GM12878 (cell line): ENCODE measurements around the gene C19orf38. TPM values are rescaled to one million over a fixed set of nuclear protein-coding genes. Genes with fewer than 3 reads are reported as not detected.

Source experiments
- ATAC-seq: fragments of 200-7000 bp; cut with Tn5 transposase; 3 replicates; pipeline ENCODE4 v1.9.1; 2020; ENCODE audit warnings: mild to moderate bottlenecking, moderate library complexity
- BruUV-seq: library from RNA; stranded (reverse); fragments of 400-500 nt; replicated peaks from 2 replicates; lab custom pipeline; 2021; lab: Mats Ljungman, UMichigan
- CTCF ChIA-PET: fragments of 300-600 bp; sonication (Branson Sonifier 250); formaldehyde crosslinking; extraction: SDS; loops from one replicate; lab custom pipeline; 2021; ENCODE audit warnings: inconsistent platforms; lab: Yijun Ruan, JAX
- POLR2A ChIA-PET: fragments of 350-600 bp; formaldehyde crosslinking; extraction: SDS; loops from one replicate; lab custom pipeline; 2021; ENCODE audit warnings: inconsistent platforms; lab: Charles Lee
- RAD21 ChIA-PET: fragments of 300-600 bp; sonication (Branson Sonifier 250); formaldehyde crosslinking; loops from one replicate; lab custom pipeline; 2023; ENCODE audit warnings: antibody characterized with exemption; ENCODE audit not compliant: unreplicated experiment; lab: Charles Lee
- SMC1A ChIA-PET: fragments of 300-600 bp; sonication (Branson Sonifier 250); formaldehyde crosslinking; loops from one replicate; lab custom pipeline; 2023; ENCODE audit not compliant: unreplicated experiment, uncharacterized antibody; lab: Charles Lee
- DNase-seq: peaks from one replicate; pipeline ENCODE4 v3.0.0-alpha.2; 2011; ENCODE audit warnings: low read depth, low spot score
- FAIRE-seq: peaks from 3 replicates; lab custom pipeline; 2011; peaks lifted over from hg19 to GRCh38; lab: Jason Lieb, UNC
- H2AFZ ChIP-seq: 2 replicates; pipeline ENCODE4 v1.6.0; 2011; ENCODE audit warnings: low read depth, low read length, control low read depth; ENCODE audit not compliant: control insufficient read depth
- H3K27ac ChIP-seq: 2 replicates; pipeline ENCODE4 v1.5.1; 2011; ENCODE audit warnings: control low read depth; ENCODE audit not compliant: control insufficient read depth, insufficient read depth
- H3K27me3 ChIP-seq, 2 experiments: replicated peaks in 1 of 2; 2 replicates each; pipeline versions ENCODE4 v1.6.0 to v1.6.1; 2011; ENCODE audit warnings: low read length in 1 of 2; ENCODE audit not compliant: control insufficient read depth in 2 of 2, insufficient read depth in 2 of 2
- H3K36me3 ChIP-seq, 2 experiments: 2 replicates each; pipeline ENCODE4 v1.5.1; 2011; ENCODE audit warnings: low read length in 1 of 2; ENCODE audit not compliant: control insufficient read depth in 2 of 2, insufficient read depth in 2 of 2
- H3K4me1 ChIP-seq: 2 replicates; pipeline ENCODE4 v1.6.1; 2011; ENCODE audit warnings: mild to moderate bottlenecking, low read length, moderate library complexity, mixed read lengths; ENCODE audit not compliant: control insufficient read depth, insufficient read depth
- H3K4me2 ChIP-seq: 2 replicates; pipeline ENCODE4 v1.6.0; 2011; ENCODE audit warnings: control low read depth; ENCODE audit not compliant: control insufficient read depth, insufficient read depth
- H3K4me3 ChIP-seq: fragments of 200-600 bp; sonication (generic); 2 replicates; pipeline ENCODE4 v1.5.1; 2016
- H3K79me2 ChIP-seq: 2 replicates; pipeline ENCODE4 v1.6.0; 2011; ENCODE audit warnings: low read length; ENCODE audit not compliant: control insufficient read depth, insufficient read depth
- H3K9ac ChIP-seq: 2 replicates; pipeline ENCODE4 v1.8.0; 2011; ENCODE audit warnings: low read length, control low read depth, mixed read lengths; ENCODE audit not compliant: control insufficient read depth, insufficient read depth
- H3K9me3 ChIP-seq: replicated peaks from 3 replicates; pipeline ENCODE4 v1.5.1; 2011; ENCODE audit warnings: mild to moderate bottlenecking, low read length; ENCODE audit not compliant: control insufficient read depth, insufficient read depth
- H4K20me1 ChIP-seq: 2 replicates; pipeline ENCODE4 v1.6.0; 2011; ENCODE audit not compliant: control insufficient read depth, insufficient read depth
- ASH2L ChIP-seq: fragments of 300-600, 200-600 bp; sonication (generic); IDR thresholded peaks from 2 replicates; pipeline ENCODE4 v1.6.1; 2017; ENCODE audit warnings: low read depth, mild to moderate bottlenecking, borderline replicate concordance
- ATF2 ChIP-seq: IDR thresholded peaks from 2 replicates; pipeline ENCODE4 v1.6.1; 2012; ENCODE audit warnings: low read length, inconsistent platforms
- ATF7 ChIP-seq: fragments of 450-650 bp; IDR thresholded peaks from 2 replicates; pipeline ENCODE4 v1.6.1; 2016; ENCODE audit warnings: low read depth, mild to moderate bottlenecking
- CBFB ChIP-seq: IDR thresholded peaks from 2 replicates; pipeline ENCODE4 v1.6.1; 2016; ENCODE audit warnings: antibody characterized with exemption, low read depth
- EP300 ChIP-seq, 2 experiments: fragments of 150-350 bp in 1 of 2; IDR thresholded peaks; 2 replicates each; pipeline ENCODE4 v1.6.1; 2011 to 2012; ENCODE audit warnings: low read depth in 2 of 2, low read length in 2 of 2, borderline replicate concordance in 1 of 2, improper control_type of control experiment in 1 of 2, inconsistent platforms in 1 of 2; ENCODE audit not compliant: control insufficient read depth in 1 of 2
- ESRRA ChIP-seq: IDR thresholded peaks from 2 replicates; pipeline ENCODE4 v1.6.1; 2012; ENCODE audit warnings: mild to moderate bottlenecking, low read length, improper control_type of control experiment
- FOXK2 ChIP-seq: fragments of 450-650 bp; IDR thresholded peaks from 2 replicates; pipeline ENCODE4 v1.6.1; 2017; ENCODE audit warnings: mild to moderate bottlenecking, moderate library complexity
- GABPA ChIP-seq: IDR thresholded peaks from 2 replicates; pipeline ENCODE4 v1.6.1; 2014; ENCODE audit warnings: antibody characterized with exemption, low read depth, mild to moderate bottlenecking, inconsistent platforms
- MYB ChIP-seq: fragments of 150-350 bp; IDR thresholded peaks from 2 replicates; pipeline ENCODE4 v1.6.1; 2014; ENCODE audit warnings: mild to moderate bottlenecking, low read depth, low read length, borderline replicate concordance
- NR2C2 ChIP-seq: IDR thresholded peaks from 2 replicates; pipeline ENCODE4 v1.6.1; 2011; ENCODE audit warnings: borderline replicate concordance, low read depth; ENCODE audit not compliant: control insufficient read depth, insufficient read length
- PAX5 ChIP-seq: IDR thresholded peaks from 2 replicates; pipeline ENCODE4 v1.6.1; 2011; ENCODE audit warnings: low read depth, low read length, borderline replicate concordance
- PAX8 ChIP-seq: fragments of 450-650 bp; IDR thresholded peaks from 2 replicates; pipeline ENCODE4 v1.6.1; 2017; ENCODE audit warnings: mild to moderate bottlenecking, moderate library complexity
- SP1 ChIP-seq: IDR thresholded peaks from one replicate; pipeline ENCODE4 v1.6.1; 2011; ENCODE audit warnings: low read depth, low read length
- ZNF592 ChIP-seq: fragments of 450-650 bp; IDR thresholded peaks from 2 replicates; pipeline ENCODE4 v1.6.1; 2017; ENCODE audit warnings: mild to moderate bottlenecking, moderate library complexity
- WGBS: methylation state at CpG from one replicate; pipeline ENCODE4 v1.1.6; 2016; ENCODE audit warnings: low lambda C conversion rate; ENCODE audit not compliant: insufficient replicate concordance, insufficient coverage; ENCODE audit errors: missing lambda C conversion rate; 5-methylcytosine and 5-hydroxymethylcytosine counted together
- in situ Hi-C: fragments of 300-500 bp; cut with MboI; formaldehyde crosslinking; loops from 9 replicates; pipeline ENCODE4 v1.14.3; 2018; ENCODE audit warnings: mixed read lengths
- intact Hi-C: fragments of 100-400 bp; cut with micrococcal nuclease; formaldehyde crosslinking; loops from one replicate; pipeline ENCODE4 v1.14.2; 2022; ENCODE audit not compliant: unreplicated experiment
- polyA plus RNA-seq, 11 experiments: library from polyadenylated mRNA; depleted of rRNA in 4 of 11; unstranded in 6 of 11; stranded (reverse) in 5 of 11; fragments of >200 nt; fragmentation: Nextera tagmentation in 4 of 11; fragmentation: Illumina TruSeq in 1 of 11; extraction: Ambion mirVana in 4 of 11; extraction: Trizol in 1 of 11; gene quantifications; 1 replicate in 1 of 11; 2 replicates in 10 of 11; pipeline versions ENCODE4 v1.2.1 to v1.2.3, GENCODE V29; 2011 to 2016; ENCODE audit warnings: inconsistent platforms in 2 of 11, missing spikeins in 2 of 11, low read depth in 1 of 11
- total RNA-seq, 4 experiments: library from RNA; depleted of rRNA in 3 of 4; stranded (reverse); fragments of >200 nt in 3 of 4; fragmentation: Illumina TruSeq in 1 of 4; extraction: Trizol in 1 of 4; gene quantifications; 2 replicates each; pipeline versions ENCODE4 v1.2.1 to v1.2.3, GENCODE V29; 2013 to 2021

C19orf38 gene
- total and polyA plus RNA-seq, 10 of the 15 experiments (the other 5 are each of a cell fraction or from before 2014, with no cell fraction given): 2.6 to 7.5 (median 5.0) TPM

- Histone ChIP-seq H3K79me2 (no peaks in the 10 kb centered on the region), H3K4me2 (no peak overlapping the region)
- intact Hi-C loops: no loop called here
- TF ChIP-seq FOXK2 (no peak), EP300 (IDR thresholded peaks at IDR 0.05; ENCODE audit: borderline replicate concordance in 1 of 2, control insufficient read depth in 1 of 2, low read depth in 2 of 2, low read length in 2 of 2) (no peak), ASH2L (no peak), PAX8 (no peak), ZNF592 (no peak), ATF7 (no peak), NR2C2 (no peak), ESRRA (no peak), MYB (no peak), CBFB (no peak), PAX5 (no peak), GABPA (no peak), SP1 (no peak), ATF2 (no peak)
- TF ChIP-seq, all 136 proteins: peak for 0
- ChIA-PET POLR2A (no interaction called here), RAD21 (no interaction called here), SMC1A (interaction anchor here (0.9 to 1.9 kb wide), 2 partner anchors 16 to 125 kb away, joined by 3 to 7 read pairs; partner anchors contain the start of gene DNM2), CTCF (interaction anchor here (0.6 to 2.1 kb wide), 3 partner anchors 16 to 34 kb away, joined by 3 to 8 read pairs (median 6); no protein-coding TSS in a partner anchor)
- no TSS peak for BruUV-seq
- Histone ChIP-seq H3K36me3 (no peaks in the 10 kb centered on the region), H3K4me1 (peaks cover 3% of the 10 kb centered on the region), H3K27ac (no peak overlapping the region), H3K9ac (no peak overlapping the region), H3K9me3 (no peaks in the 10 kb centered on the region; the same call in 2 of the 3 replicates), H3K4me3 (no peak overlapping the region), H2AFZ (no peak overlapping the region), H3K27me3 (no peaks in the 10 kb centered on the region), H4K20me1 (no peaks in the 10 kb centered on the region)
- DNase-seq (no peak), FAIRE-seq (no peak), ATAC-seq (no peak)
- 25% methylated on average over 7 of the region's 7 CpGs for WGBS
- in situ Hi-C loops: no loop called here
Measured at GRCh38 chr19:10842788-10843187, 5.4 kb upstream of the C19orf38 start.
